ENCODE measurements around the gene KIAA0408.
"Not testable (repeated sequence)": the region's sequence is repeated elsewhere in the genome, so short reads cannot be mapped to it uniquely, and the experiment has no call there.

Gene KIAA0408

GRCh38 chr6:127462376-127462775 is 3.2 kb upstream of the KIAA0408 start:
- no peak for DNase-seq

- no peak for DNase-seq
These were observed 1.3 kb upstream of the KIAA0408 start for GRCh38 chr6:127460465-127460864.

GRCh38 chr6:127458817-127459216 is 372 bp downstream of the KIAA0408 start:
- no peak for DNase-seq

GRCh38 chr6:127458222-127458621 is 967 bp downstream of the KIAA0408 start:
- no peak for DNase-seq

GRCh38 chr6:127457456-127458064 is 1.6 kb downstream of the KIAA0408 start:
- no peak for DNase-seq

GRCh38 chr6:127456465-127456864 is 2.7 kb downstream of the KIAA0408 start:
- DNase-seq, result no peak

- DNase-seq, result no peak
These were observed 5.2 kb downstream of the KIAA0408 start for GRCh38 chr6:127453845-127454619.

GRCh38 chr6:127452803-127453202 is 6.4 kb downstream of the KIAA0408 start:
- DNase-seq, result no peak

GRCh38 chr6:127451388-127451787 is 7.8 kb downstream of the KIAA0408 start:
- DNase-seq, result no peak

- DNase-seq, result no peak
These were observed 11.4 kb downstream of the KIAA0408 start for GRCh38 chr6:127447780-127448179.

GRCh38 chr6:127446356-127446755 is 12.8 kb downstream of the KIAA0408 start:
- no peak for DNase-seq

- no peak for DNase-seq
These were observed 17.3 kb downstream of the KIAA0408 start for GRCh38 chr6:127441881-127442280.

GRCh38 chr6:127439718-127440117 is 19.5 kb downstream of the KIAA0408 start:
- no peak for DNase-seq

GRCh38 chr6:127436578-127437110 is 22.5 kb downstream of the KIAA0408 start:
- DNase-seq, result no peak

- DNase-seq, result no peak
These were observed 23.5 kb downstream of the KIAA0408 start for GRCh38 chr6:127435626-127436220.

GRCh38 chr6:127434651-127435050 is 24.5 kb downstream of the KIAA0408 start:
- no peak for DNase-seq

- DNase-seq, result not testable (repeated sequence)
These were observed 30.6 kb downstream of the KIAA0408 start for GRCh38 chr6:127428562-127428961.

- no peak for DNase-seq
These were observed 35.3 kb downstream of the KIAA0408 start for GRCh38 chr6:127423921-127424320.

- not testable (repeated sequence) for DNase-seq
These were observed 38.0 kb downstream of the KIAA0408 start for GRCh38 chr6:127421164-127421563.

- DNase-seq, result peak; percentile 2 to 46 (median 7)
These were observed 38.6 kb downstream of the KIAA0408 start for GRCh38 chr6:127420556-127420955.

GRCh38 chr6:127415096-127415495 is 44.1 kb downstream of the KIAA0408 start:
- DNase-seq, result no peak

GRCh38 chr6:127413123-127413522 is 46.1 kb downstream of the KIAA0408 start:
- not testable (repeated sequence) for DNase-seq

- DNase-seq, result not testable (repeated sequence)
These were observed 47.2 kb downstream of the KIAA0408 start for GRCh38 chr6:127412016-127412415.
